Occipital lobe (tissue), 2 donors: ENCODE results near the gene EMILIN1. TPM values are rescaled to one million over a fixed set of nuclear protein-coding genes. Genes with fewer than 3 reads are reported as not detected.
A peak's percentile ranks its signal among the peaks of the same experiment; 100 is the strongest.

ENCODE experiments used
- DNase-seq: peaks from one replicate; lab custom pipeline; 2025; lab: John Stamatoyannopoulos, UW
- total RNA-seq: library from RNA; depleted of rRNA; stranded (reverse); fragments of >200 nt; gene quantifications from one replicate; pipeline ENCODE4 v1.2.3, GENCODE V29; 2014

Gene EMILIN1
- total RNA-seq, 1 donor from 2014 or later: 4.5 TPM

- no peak for DNase-seq
Observed at GRCh38 chr2:27080140-27080469, 1.7 kb downstream of the EMILIN1 start.

GRCh38 chr2:27080603-27080936 lies 2.2 kb downstream of the EMILIN1 start:
- no peak for DNase-seq

GRCh38 chr2:27081984-27082772 lies 3.8 kb downstream of the EMILIN1 start:
- DNase-seq: no peak

GRCh38 chr2:27082773-27083409 lies 4.5 kb downstream of the EMILIN1 start:
- no peak for DNase-seq

- no peak for DNase-seq
Observed at GRCh38 chr2:27083410-27084296, 5.2 kb downstream of the EMILIN1 start.

- no peak for DNase-seq
Observed at GRCh38 chr2:27084297-27085061, 6.1 kb downstream of the EMILIN1 start.

GRCh38 chr2:27085062-27085672 lies 6.8 kb downstream of the EMILIN1 start:
- no peak for DNase-seq

- DNase-seq: peak; percentile 65
Observed at GRCh38 chr2:27085673-27086089, 7.3 kb downstream of the EMILIN1 start.

- peak; percentile 94 for DNase-seq
Observed at GRCh38 chr2:27086090-27086723, 7.8 kb downstream of the EMILIN1 start.

- DNase-seq: peak; percentile 54
Observed at GRCh38 chr2:27086724-27087593, 8.5 kb downstream of the EMILIN1 start, which contains the start of gene KHK. KHK (plus strand) TSS chr2:27086772; CDS start chr2:27087260, 488 bp downstream.

- no peak for DNase-seq
Observed at GRCh38 chr2:27087823-27088410, 9.5 kb downstream of the EMILIN1 start.

- DNase-seq: no peak
Observed at GRCh38 chr2:27088634-27089033, 10.2 kb downstream of the EMILIN1 start.

GRCh38 chr2:27089111-27089954 lies 10.9 kb downstream of the EMILIN1 start:
- no peak for DNase-seq

- no peak for DNase-seq
Observed at GRCh38 chr2:27091746-27092695, 13.6 kb downstream of the EMILIN1 start.

- no peak for DNase-seq
Observed at GRCh38 chr2:27092696-27093429, 14.4 kb downstream of the EMILIN1 start.
